CD14-positive monocyte (primary cell): Measurements from ENCODE around the gene ZNF423. TPM values are rescaled to one million over a fixed set of nuclear protein-coding genes. Genes with fewer than 3 reads are reported as not detected.

Experiments used
- DNase-seq, 3 donors: peaks; one replicate each; pipeline ENCODE4 v3.0.0-alpha.2; 2011 to 2022
- H2AFZ ChIP-seq: 2 replicates; pipeline ENCODE4 v1.6.0; 2012; ENCODE audit warnings: mild to moderate bottlenecking, low read depth, low read length, inconsistent platforms; ENCODE audit not compliant: insufficient read depth, poor library complexity, severe bottlenecking
- H3K27ac ChIP-seq, 2 donors: 1 replicate in 1 of 2; 2 replicates in 1 of 2; pipeline ENCODE4 v1.5.1; 2012 to 2013; ENCODE audit warnings: low read length in 2 of 2, control low read depth in 1 of 2, inconsistent platforms in 1 of 2, low read depth in 1 of 2, mild to moderate bottlenecking in 1 of 2
- H3K27me3 ChIP-seq, 2 donors: one replicate each; pipeline versions ENCODE4 v1.6.0 to v1.6.1; 2011 to 2013; ENCODE audit warnings: low read length in 2 of 2; ENCODE audit not compliant: control insufficient read depth in 2 of 2, insufficient read depth in 2 of 2
- H3K36me3 ChIP-seq, 2 donors: replicated peaks in 1 of 2; 1 replicate in 1 of 2; 2 replicates in 1 of 2; pipeline versions ENCODE4 v1.5.1 to v1.6.1; 2012 to 2013; ENCODE audit warnings: low read length in 2 of 2, control low read depth in 1 of 2, inconsistent platforms in 1 of 2, mild to moderate bottlenecking in 1 of 2; ENCODE audit not compliant: insufficient read depth in 2 of 2, control insufficient read depth in 1 of 2
- H3K4me1 ChIP-seq, 2 donors: 1 replicate in 1 of 2; 2 replicates in 1 of 2; pipeline versions ENCODE4 v1.5.1 to v1.6.1; 2012 to 2013; ENCODE audit warnings: low read length in 2 of 2, control low read depth in 1 of 2, inconsistent platforms in 1 of 2, mild to moderate bottlenecking in 1 of 2, moderate library complexity in 1 of 2; ENCODE audit not compliant: insufficient read depth in 2 of 2, control insufficient read depth in 1 of 2
- H3K4me2 ChIP-seq: replicated peaks from 2 replicates; pipeline ENCODE3; 2012; ENCODE audit warnings: low read length, moderate library complexity, mild to moderate bottlenecking; ENCODE audit not compliant: poor library complexity, severe bottlenecking; ENCODE audit errors: extremely low read depth
- H3K4me3 ChIP-seq, 3 experiments: fragments of 200-600 bp in 1 of 3; sonication (generic) in 1 of 3; replicated peaks in 1 of 3; 1 replicate in 2 of 3; 2 replicates in 1 of 3; pipeline ENCODE4 v1.5.1; 2011 to 2013; ENCODE audit warnings: low read length in 3 of 3, mild to moderate bottlenecking in 3 of 3, control low read depth in 2 of 3, low read depth in 2 of 3, inconsistent platforms in 1 of 3, moderate library complexity in 1 of 3
- H3K79me2 ChIP-seq: 2 replicates; pipeline ENCODE4 v1.6.0; 2012; ENCODE audit warnings: mild to moderate bottlenecking, control low read depth, inconsistent platforms, low read length, moderate library complexity; ENCODE audit not compliant: insufficient read depth
- H3K9ac ChIP-seq: 2 replicates; pipeline ENCODE4 v1.6.0; 2017; ENCODE audit warnings: low read length, mild to moderate bottlenecking; ENCODE audit not compliant: insufficient read depth, poor library complexity, severe bottlenecking
- H3K9me3 ChIP-seq, 2 donors: replicated peaks in 1 of 2; 1 replicate in 1 of 2; 2 replicates in 1 of 2; pipeline versions ENCODE4 v1.5.1 to v1.6.1; 2012 to 2013; ENCODE audit warnings: low read length in 2 of 2, control low read depth in 1 of 2; ENCODE audit not compliant: control insufficient read depth in 1 of 2, insufficient read depth in 1 of 2
- H4K20me1 ChIP-seq: 2 replicates; pipeline ENCODE4 v1.6.0; 2012; ENCODE audit warnings: mild to moderate bottlenecking, low read length, control low read depth, moderate library complexity; ENCODE audit not compliant: insufficient read depth
- H3K27ac Mint-ChIP-seq, 7 donors: one replicate each; pipeline ENCODE4 v1.8.0; 2020; ENCODE audit warnings: mild to moderate bottlenecking in 7 of 7, mixed read lengths in 7 of 7, moderate library complexity in 6 of 7, inconsistent platforms in 2 of 7
- H3K27me3 Mint-ChIP-seq, 3 donors: one replicate each; pipeline ENCODE4 v1.8.0; 2021 to 2022; ENCODE audit warnings: low read depth in 3 of 3, mild to moderate bottlenecking in 3 of 3, mixed read lengths in 3 of 3, moderate library complexity in 3 of 3, inconsistent platforms in 1 of 3
- H3K36me3 Mint-ChIP-seq, 2 donors: one replicate each; pipeline ENCODE4 v1.8.0; 2020; ENCODE audit warnings: mixed read lengths in 2 of 2, inconsistent platforms in 1 of 2, mild to moderate bottlenecking in 1 of 2
- H3K4me1 Mint-ChIP-seq: one replicate; pipeline ENCODE4 v1.8.0; 2020; ENCODE audit warnings: mild to moderate bottlenecking, mixed read lengths
- H3K4me3 Mint-ChIP-seq, 2 donors: one replicate each; pipeline ENCODE4 v1.8.0; 2020; ENCODE audit warnings: mild to moderate bottlenecking in 2 of 2, mixed read lengths in 2 of 2, moderate library complexity in 1 of 2
- H3K9me3 Mint-ChIP-seq, 7 donors: one replicate each; pipeline ENCODE4 v1.8.0; 2020 to 2022; ENCODE audit warnings: mixed read lengths in 7 of 7, mild to moderate bottlenecking in 6 of 7, moderate library complexity in 6 of 7, inconsistent platforms in 2 of 7
- WGBS: methylation state at CpG from one replicate; pipeline ENCODE4 v1.1.5; 2013; ENCODE audit warnings: missing lambda C conversion rate; ENCODE audit not compliant: insufficient coverage; 5-methylcytosine and 5-hydroxymethylcytosine counted together
- intact Hi-C, 2 donors: fragments of 100-400 bp; cut with micrococcal nuclease; formaldehyde crosslinking; loops; one replicate each; pipeline versions ENCODE4 v1.15.0 to v1.15.1; 2023
- polyA plus RNA-seq, 3 donors: library from polyadenylated mRNA; depleted of rRNA in 1 of 3; unstranded in 2 of 3; stranded (reverse) in 1 of 3; fragments of 300-500 nt in 2 of 3; fragments of >200 nt in 1 of 3; fragmentation: Illumina TruSeq in 2 of 3; gene quantifications; 1 replicate in 2 of 3; 2 replicates in 1 of 3; pipeline ENCODE4 v1.2.3, GENCODE V29; 2012 to 2021
- TF ChIP-seq, protein P1 (sequence below): fragments of 200-600 bp; IDR thresholded peaks from one replicate; pipeline ENCODE4 v1.8.0; 2022; ENCODE audit warnings: antibody characterized with exemption, mild to moderate bottlenecking

Gene ZNF423
- polyA plus RNA-seq, 3 donors = not detected

DNA sequence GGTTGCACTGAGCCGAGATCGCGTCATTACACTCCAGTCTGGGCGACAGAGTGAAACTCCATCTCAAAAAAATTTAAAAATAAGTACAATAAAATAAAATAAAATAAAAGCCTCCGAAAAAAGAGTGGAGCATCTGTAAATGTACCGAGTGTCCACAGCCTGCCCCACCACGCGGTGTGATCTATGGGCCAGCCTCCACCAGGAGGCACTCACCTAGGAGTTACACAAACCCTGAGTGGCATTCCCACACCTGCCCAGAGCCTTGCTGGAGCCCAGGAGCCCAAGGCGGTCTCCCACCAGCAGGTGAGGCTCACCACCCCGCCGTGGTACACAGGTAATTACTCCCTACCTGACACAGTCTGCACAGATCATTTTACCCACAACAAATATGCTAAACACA is 183.2 kb downstream of the ZNF423 start:
- no peak for DNase-seq
- Histone ChIP-seq H2AFZ (no peak overlapping the region), H3K4me3 (no peak overlapping the region), H3K36me3 (no peaks in the 10 kb centered on the region), H3K4me1 (no peaks in the 10 kb centered on the region), H3K79me2 (no peaks in the 10 kb centered on the region), H4K20me1 (no peaks in the 10 kb centered on the region), H3K4me2 (no peak overlapping the region), H3K9ac (no peak overlapping the region), H3K27ac (no peak overlapping the region), H3K9me3 (no peaks in the 10 kb centered on the region), H3K27me3 (no peaks in the 10 kb centered on the region)
- H3K27ac Mint-ChIP-seq = no peak overlapping the region
- TF ChIP-seq, protein P1, sequence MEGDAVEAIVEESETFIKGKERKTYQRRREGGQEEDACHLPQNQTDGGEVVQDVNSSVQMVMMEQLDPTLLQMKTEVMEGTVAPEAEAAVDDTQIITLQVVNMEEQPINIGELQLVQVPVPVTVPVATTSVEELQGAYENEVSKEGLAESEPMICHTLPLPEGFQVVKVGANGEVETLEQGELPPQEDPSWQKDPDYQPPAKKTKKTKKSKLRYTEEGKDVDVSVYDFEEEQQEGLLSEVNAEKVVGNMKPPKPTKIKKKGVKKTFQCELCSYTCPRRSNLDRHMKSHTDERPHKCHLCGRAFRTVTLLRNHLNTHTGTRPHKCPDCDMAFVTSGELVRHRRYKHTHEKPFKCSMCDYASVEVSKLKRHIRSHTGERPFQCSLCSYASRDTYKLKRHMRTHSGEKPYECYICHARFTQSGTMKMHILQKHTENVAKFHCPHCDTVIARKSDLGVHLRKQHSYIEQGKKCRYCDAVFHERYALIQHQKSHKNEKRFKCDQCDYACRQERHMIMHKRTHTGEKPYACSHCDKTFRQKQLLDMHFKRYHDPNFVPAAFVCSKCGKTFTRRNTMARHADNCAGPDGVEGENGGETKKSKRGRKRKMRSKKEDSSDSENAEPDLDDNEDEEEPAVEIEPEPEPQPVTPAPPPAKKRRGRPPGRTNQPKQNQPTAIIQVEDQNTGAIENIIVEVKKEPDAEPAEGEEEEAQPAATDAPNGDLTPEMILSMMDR = no peak
- H3K4me1 Mint-ChIP-seq = no peaks in the 10 kb centered on the region
- H3K27me3 Mint-ChIP-seq = peaks cover 3 to 6% (median 4%) of the 10 kb centered on the region in 3 donors
- H3K36me3 Mint-ChIP-seq = no peaks in the 10 kb centered on the region
- no peak overlapping the region for H3K4me3 Mint-ChIP-seq
- H3K9me3 Mint-ChIP-seq = no peaks in the 10 kb centered on the region
- intact Hi-C loops = no loop called here
- WGBS = 97% methylated on average over 6 of the region's 11 CpGs

DNA sequence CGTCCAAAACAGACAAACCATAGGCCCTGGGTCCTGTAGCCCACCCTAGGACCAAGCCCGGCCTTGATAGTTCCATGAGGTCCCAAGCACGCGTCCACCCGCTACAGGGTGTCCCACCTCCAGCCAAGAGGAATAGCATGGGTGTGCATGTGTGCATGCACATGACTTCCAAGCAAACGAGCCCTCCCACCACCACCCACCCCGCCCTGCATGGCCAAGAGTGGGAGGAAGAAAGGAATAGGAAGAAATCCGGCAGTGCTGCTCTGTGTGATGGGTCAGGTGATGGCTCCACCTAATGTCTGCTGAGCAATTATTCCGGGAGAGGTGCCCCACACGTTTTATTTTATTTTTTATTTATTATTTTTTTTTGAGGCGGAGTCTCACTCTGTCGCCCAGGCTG is 184.6 kb downstream of the ZNF423 start:
- DNase-seq = no peak
- Histone ChIP-seq H3K36me3 (no peaks in the 10 kb centered on the region), H3K9ac (no peak overlapping the region), H3K4me1 (no peaks in the 10 kb centered on the region), H4K20me1 (no peaks in the 10 kb centered on the region), H3K79me2 (no peaks in the 10 kb centered on the region), H3K27me3 (no peaks in the 10 kb centered on the region), H3K9me3 (no peaks in the 10 kb centered on the region), H3K4me3 (no peak overlapping the region), H3K4me2 (no peak overlapping the region), H3K27ac (no peak overlapping the region), H2AFZ (no peak overlapping the region)
- WGBS = 86% methylated on average over 5 of the region's 12 CpGs
- Mint-ChIP-seq H3K27me3 (peaks cover 1 to 6% (median 4%) of the 10 kb centered on the region in 3 donors), H3K9me3 (no peaks in the 10 kb centered on the region), H3K27ac (no peak overlapping the region), H3K36me3 (no peaks in the 10 kb centered on the region), H3K4me1 (no peaks in the 10 kb centered on the region), H3K4me3 (no peak overlapping the region)
- TF ChIP-seq, protein P1 = no peak
- intact Hi-C loops = no loop called here
